ENCODE results near the gene CTSZ.
A peak's percentile ranks its signal among the peaks of the same experiment; 100 is the strongest.
"Not testable (repeated sequence)": the region's sequence is repeated elsewhere in the genome, so short reads cannot be mapped to it uniquely, and the experiment has no call there.

The CTSZ gene

GRCh38 chr20:59013959-59014608, 7.0 kb upstream of the CTSZ start:
- TF ChIP-seq, protein P1, sequence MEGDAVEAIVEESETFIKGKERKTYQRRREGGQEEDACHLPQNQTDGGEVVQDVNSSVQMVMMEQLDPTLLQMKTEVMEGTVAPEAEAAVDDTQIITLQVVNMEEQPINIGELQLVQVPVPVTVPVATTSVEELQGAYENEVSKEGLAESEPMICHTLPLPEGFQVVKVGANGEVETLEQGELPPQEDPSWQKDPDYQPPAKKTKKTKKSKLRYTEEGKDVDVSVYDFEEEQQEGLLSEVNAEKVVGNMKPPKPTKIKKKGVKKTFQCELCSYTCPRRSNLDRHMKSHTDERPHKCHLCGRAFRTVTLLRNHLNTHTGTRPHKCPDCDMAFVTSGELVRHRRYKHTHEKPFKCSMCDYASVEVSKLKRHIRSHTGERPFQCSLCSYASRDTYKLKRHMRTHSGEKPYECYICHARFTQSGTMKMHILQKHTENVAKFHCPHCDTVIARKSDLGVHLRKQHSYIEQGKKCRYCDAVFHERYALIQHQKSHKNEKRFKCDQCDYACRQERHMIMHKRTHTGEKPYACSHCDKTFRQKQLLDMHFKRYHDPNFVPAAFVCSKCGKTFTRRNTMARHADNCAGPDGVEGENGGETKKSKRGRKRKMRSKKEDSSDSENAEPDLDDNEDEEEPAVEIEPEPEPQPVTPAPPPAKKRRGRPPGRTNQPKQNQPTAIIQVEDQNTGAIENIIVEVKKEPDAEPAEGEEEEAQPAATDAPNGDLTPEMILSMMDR (IDR thresholded peaks at IDR 0.05; ENCODE audit: low read depth, low read length, missing control alignments): no peak
- no peak overlapping the region for H3K4me3 ChIP-seq (replicated peaks; ENCODE audit: low read depth, low read length)
- DNase-seq (ENCODE audit: extremely low read depth, low read depth): no peak

DNA sequence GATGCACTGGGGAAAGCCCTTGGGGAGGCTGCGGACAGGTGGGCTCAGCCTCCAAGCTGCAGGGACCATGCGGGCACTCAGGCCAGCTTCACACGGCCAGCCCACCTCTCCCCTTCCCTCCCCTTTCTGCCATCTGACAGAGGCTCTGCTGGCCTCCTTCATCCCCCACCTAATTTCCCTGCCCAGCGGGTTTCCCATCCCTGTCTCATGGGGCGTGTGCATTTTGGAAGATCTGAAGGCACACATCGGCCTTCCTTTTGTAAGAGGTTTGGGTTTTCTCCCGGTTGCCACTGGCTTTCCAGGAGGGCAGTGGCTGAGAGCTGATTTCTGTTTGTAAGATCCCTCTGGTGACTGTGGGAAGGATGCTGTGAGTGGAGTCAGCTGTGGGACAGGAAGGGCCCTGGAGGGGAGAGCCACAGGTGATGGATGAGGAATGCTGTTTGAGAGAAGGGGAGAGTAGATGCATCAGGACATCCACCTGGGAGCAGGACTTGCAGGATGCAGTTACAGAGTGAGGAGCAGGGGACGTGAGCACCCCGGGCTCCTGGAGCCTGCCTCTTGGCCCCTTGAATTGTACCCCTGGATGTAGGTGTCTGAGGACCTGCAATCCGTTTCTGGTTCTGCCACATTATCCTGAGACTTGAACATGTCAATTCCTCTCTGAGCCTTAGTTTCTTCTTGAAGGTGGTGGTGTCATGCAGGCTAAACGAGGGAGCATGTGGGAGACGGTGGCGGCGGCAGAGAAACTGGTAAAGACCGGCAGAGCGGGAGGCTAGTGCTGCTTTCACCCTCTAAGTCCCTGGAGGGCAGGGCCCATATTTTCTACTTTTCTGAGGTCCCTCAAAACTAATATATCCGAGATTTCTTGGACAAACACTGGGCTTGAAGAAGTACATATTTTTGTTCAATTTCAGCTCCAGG, 6.2 kb upstream of the CTSZ start:
- no peak for DNase-seq (ENCODE audit: extremely low read depth, low read depth)
- TF ChIP-seq, protein P1 (IDR thresholded peaks at IDR 0.05; ENCODE audit: low read depth, low read length, missing control alignments): no peak
- H3K4me3 ChIP-seq (replicated peaks; ENCODE audit: low read depth, low read length): no peak overlapping the region

DNA sequence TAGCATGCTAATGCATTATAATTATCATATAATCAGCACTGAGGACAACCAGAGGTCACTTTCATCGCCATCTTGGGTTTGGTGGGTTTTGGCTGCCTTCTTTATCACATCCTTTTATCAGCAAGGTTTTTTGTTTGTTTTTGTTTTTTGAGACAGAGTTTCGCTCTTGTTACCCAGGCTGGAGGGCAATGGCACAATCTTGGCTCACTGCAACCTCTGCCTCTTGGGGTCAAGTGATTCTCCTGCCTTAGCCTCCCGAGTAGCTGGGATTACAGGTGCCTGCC, 4.8 kb upstream of the CTSZ start:
- not testable (repeated sequence) for H3K4me3 ChIP-seq (replicated peaks; ENCODE audit: low read depth, low read length); DNase-seq (ENCODE audit: extremely low read depth, low read depth)

DNA sequence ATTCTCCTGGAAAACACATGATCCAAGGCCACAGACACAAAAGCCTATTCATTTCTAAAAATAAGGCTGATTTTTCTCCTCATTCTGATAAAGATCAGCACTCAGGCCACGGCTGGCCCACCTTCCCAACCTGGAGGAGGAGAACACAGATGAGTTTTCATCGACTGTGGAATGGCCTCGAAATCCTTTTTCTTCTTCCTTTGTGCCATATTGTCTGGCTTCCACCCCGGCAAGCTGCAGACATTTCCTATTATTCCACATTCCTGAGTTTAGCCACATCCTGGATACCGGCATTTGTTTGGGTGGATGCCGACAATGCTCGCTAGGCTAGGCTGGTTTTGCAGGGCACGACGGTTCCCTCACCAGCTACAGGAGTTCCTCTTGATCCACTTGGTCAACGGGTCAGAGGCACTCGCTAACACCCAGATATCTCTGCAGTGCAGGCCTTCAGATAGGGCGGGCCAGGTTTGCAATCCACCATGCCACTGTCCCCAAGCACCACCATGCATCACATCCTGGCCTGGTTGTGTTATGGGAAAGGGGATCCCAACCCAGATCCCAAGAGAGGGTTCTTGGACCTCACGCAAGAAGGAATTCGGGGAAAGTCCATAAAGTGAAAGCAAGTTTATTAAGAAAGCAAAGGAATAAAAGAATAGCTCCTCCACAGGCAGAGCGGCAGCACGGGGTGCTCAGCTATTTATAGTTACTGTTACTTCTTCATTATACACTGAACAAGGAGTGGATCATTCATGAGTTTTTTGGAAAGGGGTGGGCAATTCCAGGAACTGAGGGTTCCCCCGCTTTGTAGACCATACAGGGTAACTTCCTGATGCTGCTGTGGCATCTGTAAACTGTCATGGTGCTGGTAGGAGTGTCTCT, 4.2 kb upstream of the CTSZ start:
- no peak overlapping the region for H3K4me3 ChIP-seq (replicated peaks; ENCODE audit: low read depth, low read length)
- TF ChIP-seq, protein P1 (IDR thresholded peaks at IDR 0.05; ENCODE audit: low read depth, low read length, missing control alignments): no peak
- peak; percentile 81 for DNase-seq (ENCODE audit: extremely low read depth, low read depth)

GRCh38 chr20:59010321-59010994, 3.4 kb upstream of the CTSZ start:
- no peak overlapping the region for H3K4me3 ChIP-seq (replicated peaks; ENCODE audit: low read depth, low read length)
- TF ChIP-seq, protein P1 (IDR thresholded peaks at IDR 0.05; ENCODE audit: low read depth, low read length, missing control alignments): no peak
- DNase-seq (ENCODE audit: extremely low read depth, low read depth): no peak

DNA sequence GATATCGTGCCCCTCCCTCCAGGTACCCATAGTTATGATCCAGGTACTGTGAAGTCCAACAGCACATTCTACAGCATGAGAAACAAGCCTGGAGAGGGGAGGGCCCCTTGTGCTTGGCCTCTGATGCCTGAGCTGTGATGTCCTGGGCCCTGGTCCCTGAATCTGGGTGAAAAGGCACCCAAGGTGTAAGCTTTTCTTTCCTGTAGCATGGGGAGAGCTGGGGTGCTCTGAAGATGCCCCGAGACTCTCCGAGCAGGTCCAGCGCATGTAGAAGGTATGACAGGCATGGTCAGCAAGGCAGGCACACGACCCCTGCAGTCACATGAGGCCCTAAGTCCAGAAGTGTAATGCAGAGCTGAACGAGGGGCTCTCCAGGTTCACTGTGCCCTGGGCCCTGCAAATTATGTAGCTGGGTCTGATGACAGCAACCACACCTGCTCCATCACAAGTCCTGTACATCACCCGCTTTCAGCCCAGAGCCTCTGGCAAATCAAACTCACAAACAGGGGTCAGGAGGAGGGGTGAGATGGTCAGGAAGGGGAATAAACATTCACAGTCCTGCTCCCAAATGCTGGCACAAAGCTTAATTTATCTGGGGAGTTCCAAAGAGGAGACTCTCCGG, 1.8 kb upstream of the CTSZ start:
- TF ChIP-seq, protein P1 (IDR thresholded peaks at IDR 0.05; ENCODE audit: low read depth, low read length, missing control alignments): no peak
- no peak for DNase-seq (ENCODE audit: extremely low read depth, low read depth)
- H3K4me3 ChIP-seq (replicated peaks; ENCODE audit: low read depth, low read length): no peak overlapping the region

Data from HFF-Myc (cell line).